HG03558 (cell line): ENCODE measurements around the gene DRAXIN.
"Not testable (repeated sequence)": the region's sequence is repeated elsewhere in the genome, so short reads cannot be mapped to it uniquely, and the experiment has no call there.

Experiments used
- ATAC-seq: cut with Tn5 transposase; IDR thresholded peaks from one replicate; pipeline ENCODE4 v1.9.1; 2021; ENCODE audit warnings: moderate number of reproducible peaks; ENCODE audit not compliant: unreplicated experiment; ENCODE audit errors: extremely low read depth

The DRAXIN gene, protein sequence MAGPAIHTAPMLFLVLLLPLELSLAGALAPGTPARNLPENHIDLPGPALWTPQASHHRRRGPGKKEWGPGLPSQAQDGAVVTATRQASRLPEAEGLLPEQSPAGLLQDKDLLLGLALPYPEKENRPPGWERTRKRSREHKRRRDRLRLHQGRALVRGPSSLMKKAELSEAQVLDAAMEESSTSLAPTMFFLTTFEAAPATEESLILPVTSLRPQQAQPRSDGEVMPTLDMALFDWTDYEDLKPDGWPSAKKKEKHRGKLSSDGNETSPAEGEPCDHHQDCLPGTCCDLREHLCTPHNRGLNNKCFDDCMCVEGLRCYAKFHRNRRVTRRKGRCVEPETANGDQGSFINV

DNA sequence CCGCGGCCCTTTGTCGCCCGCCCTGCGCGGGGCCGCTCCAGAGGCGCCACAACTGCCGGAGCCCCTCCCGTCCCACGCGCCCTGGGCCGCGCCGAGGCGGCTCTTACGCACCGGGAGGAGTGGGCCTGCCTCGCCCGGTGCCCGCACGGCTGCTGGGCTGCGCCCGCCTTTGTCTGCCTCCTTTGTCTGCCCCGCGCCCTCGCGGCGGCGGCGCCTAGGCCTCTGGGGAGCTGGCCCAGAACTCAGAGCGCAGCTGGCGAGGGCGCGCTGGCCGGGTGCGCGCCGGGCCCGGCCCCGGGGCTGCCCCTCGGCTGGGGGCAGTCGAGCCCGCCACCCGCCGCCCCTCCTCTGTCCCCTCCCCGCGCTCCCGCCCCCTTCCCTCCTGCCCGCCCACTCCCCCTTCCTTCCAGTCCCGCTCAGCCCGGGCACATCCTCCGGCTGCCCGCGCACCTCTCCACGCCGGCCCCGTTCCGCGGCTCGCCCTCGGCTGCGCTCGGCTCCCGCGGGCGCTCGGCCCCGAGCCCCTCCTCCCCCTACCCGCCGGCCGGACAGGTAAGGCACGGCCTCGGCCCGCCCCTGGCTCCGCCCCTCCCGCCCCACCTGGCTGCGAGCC is at the start of gene DRAXIN:
Gene DRAXIN, plus strand, starts transcription at position 409 of the 613 bp plus-strand sequence. CDS start 14,549 bp downstream, outside the sequence.
- ATAC-seq, result no peak

DNA sequence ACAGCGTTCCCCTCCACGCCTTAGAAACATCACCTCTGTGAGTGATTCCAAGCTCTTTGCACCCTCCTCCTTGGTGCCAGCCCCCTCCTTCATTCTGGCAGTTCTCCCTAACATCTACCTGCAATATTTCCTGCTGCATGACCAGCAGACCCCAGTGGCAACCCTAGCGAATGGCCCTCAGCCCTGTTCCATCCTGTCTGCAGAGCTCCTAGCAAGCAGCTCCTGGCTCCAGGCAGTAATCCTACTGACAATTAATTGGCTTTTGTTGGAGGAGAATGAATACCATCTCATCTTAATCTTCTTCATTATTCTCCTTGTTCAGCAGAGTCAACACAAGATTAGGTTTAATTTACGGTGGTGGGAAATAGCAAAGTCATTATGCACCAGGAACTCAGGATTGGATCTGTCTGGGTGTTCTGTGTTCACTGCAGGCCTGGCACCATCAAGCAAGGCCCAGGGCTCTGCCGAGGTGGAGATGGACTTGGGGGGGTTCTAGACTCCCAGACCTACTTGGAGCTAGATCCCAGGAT is 49.7 kb upstream of the DRAXIN start:
- no peak for ATAC-seq

DNA sequence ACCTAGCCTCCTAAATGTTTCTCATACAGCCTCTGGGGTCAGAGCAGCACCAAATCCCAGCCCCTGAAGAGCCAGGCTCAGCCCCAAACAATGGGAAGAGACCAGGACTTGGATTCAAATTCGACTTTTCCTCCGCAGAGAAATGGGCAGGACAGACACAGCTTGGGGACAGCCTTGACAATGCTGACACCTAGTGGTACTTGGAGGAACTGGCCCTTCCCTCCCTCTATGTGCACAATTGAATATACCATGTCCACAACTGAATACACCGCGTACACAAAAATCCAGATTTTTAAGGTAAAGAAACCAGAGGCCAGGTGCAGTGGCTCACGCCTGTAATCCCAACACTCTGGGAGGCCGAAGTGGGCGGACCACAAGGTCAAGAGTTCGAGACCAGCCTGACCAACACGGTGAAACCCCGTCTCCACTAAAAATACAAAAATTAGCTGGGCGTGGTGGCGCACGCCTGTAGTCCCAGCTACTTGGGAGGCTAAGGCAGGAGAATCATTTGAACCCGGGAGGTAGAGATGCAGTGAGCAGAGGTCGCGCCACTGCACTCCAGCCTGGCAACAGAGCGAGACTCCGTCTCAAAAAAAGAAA is 49.0 kb upstream of the DRAXIN start:
- ATAC-seq, result not testable (repeated sequence)

DNA sequence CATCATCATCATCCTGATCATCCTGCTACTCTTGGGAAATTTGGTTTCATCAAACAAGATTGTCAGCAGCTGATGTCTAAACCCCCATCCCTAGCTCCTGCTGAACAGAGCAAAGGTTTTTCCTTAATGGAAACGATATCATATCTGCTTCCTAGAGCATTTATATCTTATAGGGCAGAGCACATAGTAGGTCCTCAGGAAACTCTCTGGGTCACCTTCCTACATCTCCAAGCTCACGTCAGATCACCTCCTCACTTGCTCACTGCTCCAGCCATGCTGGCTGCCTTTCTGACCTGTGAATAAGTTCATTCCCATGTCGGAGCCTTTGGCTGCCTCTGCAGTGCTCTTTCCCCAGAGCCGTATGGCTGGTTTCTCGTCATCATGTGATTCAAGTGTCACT is 47.7 kb upstream of the DRAXIN start:
- no peak for ATAC-seq

DNA sequence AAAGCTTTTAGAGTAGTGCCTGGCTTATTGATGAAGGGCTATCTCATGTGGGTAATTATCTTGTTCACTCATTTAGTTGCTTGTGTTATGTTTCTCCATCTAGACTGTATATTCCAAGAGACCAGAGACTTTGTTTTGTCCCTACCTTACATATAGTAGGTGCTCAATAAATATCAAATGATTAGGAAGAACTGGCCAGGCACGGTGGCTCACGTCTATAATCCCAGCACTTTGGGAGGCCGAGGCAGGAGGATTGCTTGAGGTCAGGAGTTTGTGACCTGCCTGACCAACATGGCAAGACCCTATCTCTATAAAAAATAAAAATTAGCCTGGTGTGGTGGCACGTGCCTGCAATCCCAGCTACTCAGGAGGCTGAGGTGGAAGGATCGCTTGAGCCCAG is 46.2 kb upstream of the DRAXIN start:
- no peak for ATAC-seq

DNA sequence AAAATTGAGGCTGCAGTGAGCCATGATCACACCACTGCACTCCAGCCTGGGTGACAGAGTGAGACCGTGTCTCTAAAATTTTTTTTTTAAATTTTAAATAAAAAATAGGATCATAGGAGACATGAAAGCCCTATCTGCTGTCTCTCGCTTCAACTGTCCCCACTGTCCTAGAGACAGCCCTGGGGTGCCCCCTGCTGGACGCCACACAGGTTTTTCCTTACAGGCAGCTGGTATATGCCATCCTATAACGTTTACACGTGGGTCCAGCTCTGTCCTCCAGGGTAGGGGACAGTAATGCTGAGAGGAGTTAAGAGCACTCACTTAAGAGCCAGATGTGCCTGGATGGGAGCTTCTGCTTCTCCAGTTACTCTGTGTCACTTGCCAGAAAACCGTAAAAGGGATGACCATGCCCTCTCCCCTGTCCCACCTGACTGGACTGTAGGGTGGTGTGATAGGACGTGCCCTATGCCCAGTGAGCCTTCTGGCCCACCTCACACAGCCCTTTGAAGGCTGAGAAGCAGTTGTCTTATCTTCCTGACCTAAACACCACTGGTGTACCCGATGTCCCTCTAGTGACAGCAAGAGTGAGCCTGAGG is 45.7 kb upstream of the DRAXIN start:
- no peak for ATAC-seq

DNA sequence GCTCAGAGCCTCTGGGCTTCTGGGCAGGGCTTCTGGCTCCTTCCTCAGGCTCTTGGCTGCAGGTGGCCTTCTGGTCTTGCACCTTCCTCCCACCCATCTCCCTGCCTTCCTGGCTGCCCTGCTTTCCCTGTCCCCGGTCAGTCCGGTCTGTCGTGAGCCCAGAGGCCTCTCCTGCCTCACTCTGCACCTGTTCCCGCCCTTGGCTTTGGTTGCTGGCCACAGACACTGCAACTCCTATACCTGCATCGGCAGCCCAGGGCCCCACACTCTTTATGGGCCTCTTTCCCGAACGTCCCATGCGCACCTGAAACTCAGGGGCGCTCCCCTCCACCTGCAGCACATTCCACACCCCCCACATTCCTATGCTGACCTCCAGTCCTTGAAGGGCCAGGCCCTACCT is 45.2 kb upstream of the DRAXIN start:
- ATAC-seq, result no peak

DNA sequence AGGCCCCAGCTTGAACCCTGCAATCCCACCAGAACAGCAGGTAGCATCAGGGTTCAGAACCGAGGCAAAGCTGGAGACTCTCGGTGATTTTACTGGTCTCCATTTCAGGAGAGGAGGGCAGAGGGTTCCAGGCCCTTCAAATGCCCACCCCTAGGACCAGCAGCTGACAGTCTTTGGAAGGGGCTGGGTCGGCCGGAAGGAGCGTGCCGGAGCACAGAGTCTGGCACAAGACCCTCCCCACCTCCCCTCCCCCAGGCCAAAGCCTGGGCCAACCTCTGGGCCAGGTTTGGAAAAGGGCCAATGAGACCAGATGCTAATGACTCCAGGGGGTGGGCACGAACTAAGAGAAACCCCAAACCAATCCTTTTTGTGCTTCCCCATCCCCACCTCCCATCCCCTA is 44.2 kb upstream of the DRAXIN start:
- ATAC-seq, result no peak

DNA sequence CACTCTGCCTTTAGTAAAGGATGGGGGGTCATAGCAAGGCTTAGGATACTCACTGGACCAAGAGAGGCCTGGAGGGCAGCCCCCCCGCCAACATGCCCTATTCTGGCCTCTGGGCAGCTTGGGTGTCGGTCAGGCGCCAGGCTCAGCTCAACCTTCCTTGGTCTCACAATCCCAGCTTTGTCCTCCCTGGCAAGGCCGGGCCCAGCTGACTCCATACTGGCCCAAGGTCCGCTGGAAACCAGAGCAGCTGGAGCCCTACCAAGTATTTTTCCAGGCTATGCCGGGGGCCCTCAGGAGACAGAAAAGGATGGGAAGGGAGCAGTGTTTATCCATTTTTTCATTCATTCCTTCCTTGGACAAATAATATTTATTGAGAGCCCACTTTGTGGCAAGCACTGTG is 43.5 kb upstream of the DRAXIN start:
- no peak for ATAC-seq

DNA sequence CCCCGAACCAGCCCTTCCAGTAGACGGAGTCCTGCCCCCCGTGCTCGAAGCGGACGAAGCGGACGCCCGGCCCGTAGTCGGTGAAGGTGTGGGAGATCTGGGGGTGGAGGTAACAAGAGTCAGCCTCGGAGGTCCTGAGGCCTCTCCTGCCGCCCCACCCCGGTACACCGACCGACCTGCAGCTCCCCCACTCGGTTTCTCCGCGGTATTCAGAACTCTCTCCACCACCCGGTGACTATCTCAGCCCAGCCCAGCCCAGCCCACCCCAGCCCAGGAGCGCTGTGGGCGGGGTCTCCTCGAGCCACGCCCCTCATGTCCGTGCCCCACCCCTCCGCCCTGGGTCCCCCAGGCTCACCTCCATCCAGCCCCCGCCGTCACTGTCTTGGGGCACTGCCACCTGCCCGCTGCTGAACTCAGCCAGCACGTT is 42.8 kb upstream of the DRAXIN start:
- ATAC-seq, result no peak

DNA sequence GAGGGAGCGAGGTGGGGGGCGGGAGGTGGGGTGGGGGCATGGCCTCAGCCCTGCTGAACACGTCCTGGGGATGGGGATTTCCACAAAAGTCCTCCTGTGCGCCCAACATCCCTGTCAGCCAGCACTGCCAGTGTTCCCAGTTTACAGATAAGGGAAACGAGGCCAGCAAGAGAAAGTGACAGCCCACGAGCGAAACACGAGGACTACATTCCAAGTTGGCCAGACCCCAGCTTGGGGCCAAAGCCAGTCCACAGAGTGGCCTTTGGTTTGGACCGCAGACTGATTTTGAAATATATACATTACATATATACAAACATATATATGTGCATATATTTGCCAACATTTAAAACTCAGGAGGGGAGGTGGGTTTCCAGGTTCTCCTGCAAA is 42.3 kb upstream of the DRAXIN start:
- no peak for ATAC-seq

DNA sequence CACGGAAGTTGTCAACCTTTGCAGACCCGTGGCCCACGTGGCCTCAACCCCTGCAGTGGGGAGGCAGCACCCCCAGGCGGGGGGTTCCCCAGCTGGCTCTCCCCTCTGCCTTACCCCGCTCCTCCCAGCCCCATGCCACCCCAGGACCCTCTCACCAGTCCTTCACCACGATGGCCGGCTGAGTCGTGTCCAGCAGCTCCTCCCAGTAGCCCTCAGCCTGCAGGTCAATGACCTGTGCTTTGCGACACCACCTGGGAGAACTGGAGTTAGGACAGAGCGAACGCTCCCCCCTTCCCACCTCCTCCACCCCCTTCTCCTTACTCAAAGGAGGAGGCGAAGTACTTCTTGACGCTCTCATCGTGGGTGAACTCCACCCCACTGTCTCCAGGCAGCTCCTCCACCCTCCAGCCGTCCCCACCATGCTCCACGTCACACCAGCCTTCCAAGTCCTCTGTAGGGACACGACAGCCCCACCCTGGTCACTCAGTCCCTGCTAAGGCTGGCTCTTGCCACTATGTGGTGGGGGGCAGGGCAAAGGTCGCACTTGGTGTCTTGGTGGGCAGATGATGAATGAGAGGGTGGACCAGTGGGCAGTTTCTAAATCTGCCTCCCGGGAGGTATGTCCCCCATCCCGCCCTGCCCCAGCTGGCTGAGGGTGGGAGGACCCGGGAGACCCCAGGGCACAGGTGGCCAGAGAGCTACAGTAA is 41.7 kb upstream of the DRAXIN start:
- ATAC-seq, result no peak

DNA sequence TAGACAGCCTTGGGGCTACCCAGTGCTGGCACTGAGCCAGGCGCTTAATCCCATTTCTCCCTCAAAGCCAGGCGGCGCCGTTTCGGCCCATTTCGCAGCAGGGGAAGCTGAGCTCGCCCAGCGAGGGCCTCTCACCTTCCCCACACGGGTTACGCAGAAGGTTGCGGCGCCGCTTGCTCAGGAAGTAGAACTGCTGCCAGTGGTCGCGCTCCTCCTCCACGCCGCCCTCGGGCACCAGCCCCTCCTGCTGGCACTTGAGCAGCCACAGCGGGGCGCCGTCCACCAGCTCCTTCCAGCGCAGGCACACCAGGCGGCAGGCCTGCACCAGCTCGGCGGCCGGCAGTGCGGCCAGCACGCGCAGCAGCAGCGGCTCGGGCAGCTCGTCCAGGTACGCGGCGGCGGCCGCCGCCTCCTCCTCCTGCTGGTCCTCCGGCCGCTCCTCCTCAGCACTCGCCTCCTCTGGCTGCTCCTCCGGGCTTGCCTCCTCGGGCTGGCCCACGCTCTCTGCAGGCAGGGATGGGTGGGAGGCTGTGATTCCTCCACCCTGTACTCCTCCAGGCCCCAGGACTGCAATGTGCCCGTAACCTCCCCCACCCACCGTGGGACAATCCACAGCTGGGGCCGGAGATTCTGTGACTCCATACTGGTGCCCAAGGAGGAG is 41.0 kb upstream of the DRAXIN start:
- no peak for ATAC-seq

DNA sequence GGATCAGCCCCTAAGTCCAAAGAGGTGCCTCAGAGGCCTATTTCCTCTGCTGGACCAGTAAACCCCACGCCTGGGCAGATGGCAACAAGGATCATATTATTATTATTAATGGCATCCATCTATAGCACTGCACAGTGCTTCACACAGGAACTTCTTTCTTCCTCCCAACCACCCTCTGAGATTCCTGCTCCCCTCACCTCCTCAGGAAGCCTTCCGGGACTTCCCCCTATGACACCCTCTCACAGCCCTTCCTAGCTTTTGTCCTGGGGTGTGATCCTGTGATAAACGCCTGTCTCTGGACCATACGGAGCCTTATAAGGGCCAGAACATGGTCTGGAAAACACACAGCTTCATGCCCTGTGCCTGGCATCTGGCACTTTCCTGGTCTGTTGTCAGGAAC is 40.5 kb upstream of the DRAXIN start:
- no peak for ATAC-seq

DNA sequence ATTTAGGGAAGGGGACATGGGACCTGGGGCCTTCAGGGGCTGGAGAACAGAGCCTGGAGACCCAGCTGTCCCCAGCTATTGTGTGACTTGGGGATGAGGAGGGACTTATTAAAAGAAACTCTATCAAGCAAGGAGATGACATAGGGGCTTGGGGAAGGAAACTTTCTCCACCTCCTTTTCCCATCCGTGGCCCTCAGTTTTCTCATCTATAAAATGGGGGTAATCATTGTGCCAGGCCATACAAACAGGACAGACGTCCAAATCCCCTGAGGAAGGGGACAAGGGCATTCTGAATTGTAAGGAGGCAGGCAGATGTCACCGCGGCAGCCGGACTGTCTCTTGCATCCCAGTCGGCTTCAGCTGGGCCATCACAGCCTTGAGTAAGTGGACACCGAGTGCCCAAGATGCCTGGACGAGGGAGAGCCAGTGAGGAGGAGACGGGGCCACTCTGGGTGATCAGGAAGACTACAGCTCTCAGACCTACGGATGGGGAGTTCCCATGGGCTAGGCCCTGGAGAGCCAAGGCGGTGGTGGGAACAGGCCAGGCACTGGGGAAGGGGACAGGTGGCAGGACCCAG is 39.2 kb upstream of the DRAXIN start:
- no peak for ATAC-seq

DNA sequence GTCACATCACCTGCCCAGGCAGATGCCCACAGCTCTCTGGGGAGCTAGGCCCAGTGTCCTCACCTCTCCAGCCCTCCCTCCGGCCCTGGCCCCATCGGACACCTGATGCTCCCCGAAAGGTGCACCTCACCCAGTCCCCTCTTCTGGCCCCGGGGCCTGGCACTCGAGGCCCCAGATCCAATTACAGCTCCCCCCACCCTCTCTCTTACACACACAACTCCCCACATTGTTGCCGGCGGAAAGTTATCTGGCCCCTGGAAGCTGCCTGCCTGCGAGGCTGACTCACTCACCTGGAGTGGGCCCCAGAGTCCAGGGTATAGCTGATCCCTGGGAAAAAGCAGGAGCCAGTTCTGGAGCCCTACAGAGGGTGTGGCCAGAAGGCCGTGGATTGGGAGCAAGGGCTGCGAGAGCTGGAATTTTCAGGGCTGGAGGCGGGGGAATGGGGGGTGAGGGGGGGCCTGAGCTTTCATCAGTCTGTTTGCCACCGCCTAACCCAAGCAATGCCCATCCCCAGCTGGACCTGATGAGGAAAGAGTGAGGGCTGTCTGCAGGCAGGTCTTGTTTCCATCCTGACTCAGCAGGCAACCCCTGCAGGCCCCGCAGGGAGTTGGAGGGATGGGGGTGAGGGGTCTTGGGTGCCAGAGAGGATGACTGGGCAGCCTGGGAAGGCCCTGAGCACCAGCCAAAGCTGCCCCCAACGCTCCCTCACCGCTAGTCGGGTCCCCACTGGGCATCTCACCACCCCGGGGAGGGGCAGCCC is 38.2 kb upstream of the DRAXIN start:
- ATAC-seq, result no peak

DNA sequence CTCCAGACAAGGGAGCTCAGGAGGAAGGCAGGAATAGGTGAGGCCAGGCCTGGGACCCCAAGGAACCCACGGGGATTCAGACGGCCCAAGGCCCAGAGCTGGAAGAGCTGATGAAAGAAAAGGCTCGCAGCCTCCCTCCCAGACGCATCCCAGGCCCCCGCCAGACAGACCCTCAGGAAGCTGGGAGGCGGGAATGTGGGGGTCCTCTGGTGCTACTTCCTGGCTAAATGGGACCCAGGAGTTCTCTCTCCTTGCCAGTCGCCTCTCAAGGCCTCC is 37.7 kb upstream of the DRAXIN start:
- ATAC-seq, result no peak

DNA sequence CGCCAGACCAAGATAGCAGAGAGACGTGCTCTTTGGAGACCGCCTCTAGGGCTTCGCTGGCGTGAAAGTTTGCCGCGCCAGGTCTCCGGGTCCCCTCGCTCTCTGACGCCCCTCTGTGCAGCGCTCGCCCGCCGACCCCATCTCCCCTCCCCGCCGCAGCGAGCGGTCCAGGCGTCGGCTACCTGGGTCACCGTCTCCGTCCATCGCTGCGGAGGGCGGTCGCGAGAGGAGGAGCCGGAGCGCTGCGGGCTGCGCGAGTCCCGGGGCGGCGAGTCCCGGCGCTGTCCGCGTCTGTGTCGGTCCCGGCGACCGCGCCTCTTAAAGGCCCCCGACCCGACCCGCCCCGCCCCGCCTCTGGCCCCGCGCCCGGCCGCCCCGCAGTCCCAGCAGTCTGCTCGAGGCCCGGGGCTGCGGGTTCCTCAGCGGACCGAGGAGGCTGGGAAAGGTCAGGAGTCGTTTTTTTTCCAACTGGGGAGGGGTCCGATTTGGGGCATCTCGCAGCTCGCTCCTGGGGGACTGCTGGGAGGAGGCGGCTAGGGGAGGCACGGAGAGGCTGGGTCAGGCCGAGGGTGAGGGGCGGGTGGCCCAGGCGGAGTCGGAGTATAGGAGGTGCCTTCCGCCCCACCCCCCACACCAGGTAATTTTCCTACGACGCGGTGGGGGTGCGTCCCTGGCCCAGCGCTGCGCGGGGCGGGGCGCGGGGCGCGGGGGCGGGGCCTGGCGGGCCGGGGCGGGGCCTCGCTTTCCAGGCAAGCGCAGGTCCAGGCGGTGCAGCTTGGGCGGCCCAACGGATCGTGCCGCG is 37.2 kb upstream of the DRAXIN start, which contains the start of the genes FBXO2 and FBXO44:
Gene FBXO2, minus strand, starts transcription at position 293 of the 802 bp plus-strand sequence. Its CDS starts 89 bp downstream, at position 204.
Gene FBXO44, plus strand, starts transcription at position 741 of the 802 bp plus-strand sequence. CDS start 959 bp downstream, outside the sequence.
- no peak for ATAC-seq
